ENCODE measurements around the gene UBE2E1. TPM values are rescaled to one million over a fixed set of nuclear protein-coding genes. Genes with fewer than 3 reads are reported as not detected.

The UBE2E1 gene
- total RNA-seq, 1 donor from 2014 or later, result 75.3 TPM

- no peak for ATAC-seq
- intact Hi-C loops (cut with DNase I), result no loop called here
- no peak for DNase-seq (ENCODE audit: missing footprints)
Measured at GRCh38 chr3:23791678-23792077, 14.1 kb upstream of the UBE2E1 start.

DNA sequence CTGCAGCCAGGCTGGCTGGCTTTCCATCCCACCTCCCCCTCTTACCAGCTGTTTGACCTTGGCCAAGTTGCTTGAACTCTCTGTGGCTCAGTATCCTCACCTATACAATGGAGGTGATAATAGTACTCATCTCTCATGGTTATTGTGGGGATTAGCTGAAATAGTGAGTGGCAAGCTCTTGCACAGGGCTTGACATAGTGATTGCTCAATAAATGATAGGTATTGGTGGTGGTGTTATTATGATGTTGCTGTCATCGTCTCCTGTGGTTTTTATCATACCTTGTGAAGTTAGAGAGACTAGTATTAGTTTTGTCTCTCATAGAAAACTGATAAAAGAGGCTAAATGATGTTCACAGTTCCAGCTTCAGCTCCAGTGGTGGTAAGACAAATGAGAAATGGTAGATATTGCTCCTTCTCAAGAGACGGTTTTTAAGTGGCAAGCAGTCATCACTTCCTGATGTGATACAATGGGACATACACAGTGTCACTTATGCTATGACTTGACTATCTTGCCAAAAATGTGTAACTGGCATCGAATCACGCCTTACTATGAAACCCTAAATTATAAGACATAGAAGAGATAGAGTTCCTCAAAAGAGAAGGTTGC lies 12.1 kb upstream of the UBE2E1 start:
- DNase-seq (ENCODE audit: missing footprints) (no peak), ATAC-seq (no peak)
- intact Hi-C loops (cut with DNase I), result no loop called here

- intact Hi-C loops (cut with DNase I), result no loop called here
- ATAC-seq, result no peak
Measured at GRCh38 chr3:23795096-23795495, 10.7 kb upstream of the UBE2E1 start.

DNA sequence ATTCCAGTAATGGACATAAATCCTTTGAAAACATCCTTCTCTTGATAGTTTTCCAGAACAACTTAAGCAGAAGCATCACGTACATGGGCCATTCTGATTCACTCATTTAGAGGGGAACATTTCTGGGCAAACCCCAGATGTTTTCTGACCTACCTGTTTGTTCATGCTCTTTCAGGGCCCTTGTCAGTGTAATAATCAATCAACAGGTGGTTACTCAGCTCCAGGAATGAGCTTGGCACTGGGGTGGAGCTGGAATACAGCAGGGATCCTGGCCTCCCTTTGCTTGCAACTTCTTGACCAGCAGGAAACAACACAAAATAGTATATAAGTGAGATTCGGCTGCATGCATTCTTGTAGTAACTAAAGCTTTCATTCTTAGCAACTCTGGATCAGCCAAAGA lies 9.2 kb upstream of the UBE2E1 start:
- DNase-seq (ENCODE audit: missing footprints) (no peak), ATAC-seq (no peak)
- intact Hi-C loops (cut with DNase I), result no loop called here

More at GRCh38 chr3:23795096-23795495, 10.7 kb upstream of the UBE2E1 start:
- no peak for DNase-seq (ENCODE audit: missing footprints)

DNA sequence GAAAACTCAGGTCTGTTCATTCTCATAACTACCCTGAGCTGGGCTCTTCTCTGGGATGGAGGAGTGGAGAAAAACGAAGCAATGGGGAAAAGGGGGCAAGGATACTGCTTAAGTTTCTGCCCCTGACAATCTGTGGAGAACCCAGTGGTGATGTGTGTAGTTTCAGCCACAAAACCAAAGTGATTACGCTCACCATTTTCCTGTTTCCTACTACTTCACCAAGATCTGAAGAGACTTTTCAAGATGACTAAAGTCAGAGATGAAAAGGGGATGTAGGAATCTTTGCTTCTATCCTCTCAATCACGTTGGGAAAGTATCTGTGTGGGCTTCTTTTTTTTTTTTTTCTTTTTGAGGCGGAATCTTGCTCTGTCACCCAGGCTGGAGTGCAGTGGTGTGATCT lies 8.3 kb upstream of the UBE2E1 start:
- DNase-seq (ENCODE audit: missing footprints) (no peak), ATAC-seq (no peak)
- intact Hi-C loops (cut with DNase I), result no loop called here

DNA sequence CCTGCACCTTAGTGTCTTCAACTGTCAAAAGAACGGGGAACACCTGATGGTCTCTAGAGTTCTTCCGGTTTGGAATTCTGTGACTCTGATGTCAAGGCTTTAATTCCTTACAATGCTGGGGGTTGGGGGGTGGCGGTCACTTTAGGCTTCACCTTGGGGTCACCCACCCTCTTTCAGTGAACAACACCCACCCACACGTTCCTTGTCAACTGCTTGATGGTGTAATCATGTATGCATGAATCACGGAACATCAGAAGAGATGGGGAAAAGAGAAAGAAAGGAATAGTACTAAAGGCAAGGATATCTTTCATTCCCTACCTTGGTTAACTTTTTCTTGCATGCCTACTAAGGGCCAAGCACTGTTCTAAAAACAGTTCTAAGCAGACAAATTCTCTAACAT lies 7.3 kb upstream of the UBE2E1 start:
- no peak for DNase-seq (ENCODE audit: missing footprints)
- intact Hi-C loops (cut with DNase I), result no loop called here
- no peak for ATAC-seq

DNA sequence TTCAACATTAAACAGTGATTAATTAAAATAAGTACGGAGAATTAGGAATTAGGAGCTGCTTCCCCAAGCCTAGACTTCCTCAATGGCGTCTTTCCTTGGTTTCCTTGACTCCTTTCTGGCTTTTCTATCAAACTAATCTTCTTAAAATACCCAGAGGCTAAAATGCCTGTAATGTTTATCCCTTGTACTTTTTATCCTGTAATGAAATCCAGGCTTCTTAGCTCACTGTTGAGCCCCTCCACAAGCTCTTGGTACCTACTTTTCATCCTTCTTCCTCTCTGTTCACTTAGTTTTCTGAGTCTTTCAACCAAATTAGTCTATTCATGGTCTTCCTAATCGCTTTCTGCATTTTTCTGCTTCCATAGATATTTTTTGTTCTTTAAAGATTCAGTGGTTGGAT lies 6.9 kb upstream of the UBE2E1 start:
- no peak for ATAC-seq

GRCh38 chr3:23800731-23801130 lies 5.0 kb upstream of the UBE2E1 start:
- intact Hi-C loops (cut with DNase I), result no loop called here
- ATAC-seq (peak; percentile 54), DNase-seq (ENCODE audit: missing footprints) (no peak)

More for the DNA sequence above, 6.9 kb upstream of the UBE2E1 start:
- intact Hi-C loops (cut with DNase I), result no loop called here
- no peak for DNase-seq (ENCODE audit: missing footprints)

DNA sequence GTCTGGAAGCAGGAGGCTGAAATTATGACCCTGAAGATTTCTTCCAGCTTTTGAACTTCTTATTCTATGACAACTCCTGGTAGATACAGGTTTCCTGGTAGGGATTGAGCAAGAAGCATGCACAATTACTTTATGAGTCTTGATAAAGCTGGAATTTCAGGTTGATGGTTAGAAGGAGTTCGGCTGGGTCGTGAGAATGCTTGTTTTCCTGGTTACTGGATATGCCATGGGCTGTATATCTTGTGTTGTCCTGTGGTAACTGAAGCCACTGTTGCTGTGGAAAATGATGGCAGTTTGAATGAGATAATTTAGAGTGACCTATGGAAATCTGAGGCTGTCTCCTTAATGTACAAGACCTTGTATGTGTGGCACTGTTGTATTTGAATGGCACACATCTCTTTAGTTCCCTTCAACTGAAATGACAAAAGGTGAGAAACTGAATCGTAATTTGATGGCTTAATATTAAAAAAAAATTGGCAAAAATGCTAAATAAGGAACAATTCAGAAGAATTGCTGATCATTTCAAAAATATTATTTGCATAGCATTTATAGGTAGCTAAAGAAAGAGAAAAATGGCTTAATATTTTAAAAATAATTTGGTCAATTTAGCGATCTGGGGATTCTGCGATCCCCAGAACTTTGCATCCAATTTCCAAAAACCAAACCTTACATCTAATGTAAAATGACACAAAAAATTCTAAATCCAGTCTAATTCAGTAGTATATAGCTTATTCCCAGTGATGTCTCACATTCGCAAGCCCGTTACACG lies 1.1 kb upstream of the UBE2E1 start:
- intact Hi-C loops (cut with DNase I), result loop anchor here (5.0 kb wide), 2 partner anchors 68 to 602 kb away; partner anchors contain the start of gene UBE2E2
- ATAC-seq (no peak), DNase-seq (ENCODE audit: missing footprints) (no peak)

DNA sequence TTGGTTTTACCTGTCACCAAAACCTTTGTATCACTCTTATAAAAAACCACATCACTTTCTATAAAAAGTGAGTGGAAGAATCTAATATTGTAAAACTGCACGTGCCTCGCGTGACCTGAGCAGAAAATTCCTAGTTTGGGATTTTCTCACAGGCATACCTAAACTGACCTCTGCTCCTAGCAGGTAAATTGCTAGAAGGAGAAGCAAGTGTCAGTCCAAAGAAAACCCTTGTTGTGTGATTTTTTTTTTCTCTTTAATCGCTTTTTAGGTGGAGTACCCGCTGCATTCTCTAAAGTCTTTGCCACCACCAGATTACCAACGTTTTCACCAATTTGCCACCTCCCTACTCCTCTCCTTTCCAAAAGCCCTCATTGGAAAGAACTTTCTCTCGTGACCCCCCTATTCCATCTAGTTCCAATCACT lies 534 bp upstream of the UBE2E1 start:
- intact Hi-C loops (cut with DNase I), result loop anchor here (5.0 kb wide), 2 partner anchors 67 to 603 kb away; partner anchors contain the start of gene UBE2E2
- ATAC-seq (no peak), DNase-seq (ENCODE audit: missing footprints) (no peak)

DNA sequence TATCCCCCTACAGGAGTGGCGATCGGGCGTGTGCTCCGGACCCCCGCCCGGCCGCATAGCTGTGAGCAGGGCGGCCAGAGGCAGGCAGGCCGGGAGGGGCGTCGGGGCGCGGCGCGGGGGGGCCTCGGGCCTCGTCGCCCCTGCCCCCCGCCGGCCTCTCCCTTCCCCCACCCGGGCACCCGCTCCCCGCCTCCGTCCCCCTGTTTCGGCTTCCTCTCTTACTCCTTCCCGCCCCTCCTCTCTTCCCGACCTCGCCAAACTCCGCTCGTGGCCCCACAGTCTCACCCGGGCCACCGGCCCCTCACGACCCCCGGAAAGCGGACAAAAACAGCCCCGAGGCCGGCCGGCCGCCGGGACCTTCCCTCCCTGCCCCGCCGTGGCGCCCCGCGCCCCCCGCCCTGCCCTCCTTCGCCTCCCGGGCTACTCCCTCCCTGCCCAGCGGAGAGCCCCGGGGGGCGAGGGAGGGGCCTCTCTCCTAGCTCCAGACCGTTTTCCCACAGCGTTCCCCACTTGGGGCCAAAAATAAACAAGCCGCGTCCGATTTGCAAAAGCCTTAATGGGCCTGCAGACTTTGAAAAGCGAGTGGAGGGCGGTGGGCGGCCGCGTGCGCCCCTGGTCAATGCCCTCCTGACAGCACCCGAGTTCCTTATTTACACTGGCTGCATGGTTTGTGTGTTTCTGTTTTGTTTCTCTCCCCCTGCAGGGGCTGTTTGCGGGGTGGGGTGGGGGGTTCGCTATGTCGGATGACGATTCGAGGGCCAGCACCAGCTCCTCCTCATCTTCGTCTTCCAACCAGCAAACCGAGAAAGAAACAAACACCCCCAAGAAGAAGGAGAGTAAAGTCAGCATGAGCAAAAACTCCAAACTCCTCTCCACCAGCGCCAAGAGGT lies 1.0 kb downstream of the UBE2E1 start:
- ATAC-seq (peak; percentile 42), DNase-seq (ENCODE audit: missing footprints) (peak; percentile 70)
- intact Hi-C loops (cut with DNase I), result loop anchor here (5.0 kb wide), 2 partner anchors 66 to 604 kb away; partner anchors contain the start of gene UBE2E2

- ATAC-seq, result peak; percentile 43
- intact Hi-C loops (cut with DNase I), result loop anchor here (5.0 kb wide), 2 partner anchors 65 to 605 kb away; partner anchors contain the start of gene UBE2E2
- no peak for DNase-seq (ENCODE audit: missing footprints)
Measured at GRCh38 chr3:23807424-23808015, 1.8 kb downstream of the UBE2E1 start.

- intact Hi-C loops (cut with DNase I), result loop anchor here (5.0 kb wide), 2 partner anchors 64 to 606 kb away; partner anchors contain the start of gene UBE2E2
- ATAC-seq (no peak), DNase-seq (ENCODE audit: missing footprints) (no peak)
Measured at GRCh38 chr3:23808525-23808924, 2.8 kb downstream of the UBE2E1 start.

DNA sequence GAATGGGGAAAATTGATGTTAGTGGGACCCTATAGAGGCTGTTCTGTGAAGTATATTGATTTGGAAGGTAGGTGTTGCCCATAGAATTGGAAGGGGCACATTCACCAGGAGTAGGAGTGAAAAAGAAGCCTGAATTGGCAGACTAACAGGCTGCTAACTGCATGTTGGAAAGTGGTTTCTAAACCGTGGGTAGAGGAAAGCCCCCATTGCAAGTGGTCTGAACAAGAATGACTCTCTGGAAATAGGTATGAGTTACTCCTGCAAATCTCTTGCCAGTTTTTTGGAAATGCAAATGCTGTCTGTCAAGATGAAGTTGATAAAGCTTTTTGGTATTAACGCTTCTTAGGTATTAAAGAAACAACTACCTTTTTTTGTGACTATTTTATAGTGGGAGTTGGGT lies 3.5 kb downstream of the UBE2E1 start:
- ATAC-seq, result no peak
- DNase-seq (ENCODE audit: missing footprints), result no peak
- intact Hi-C loops (cut with DNase I), result loop anchor here (5.0 kb wide), 2 partner anchors 63 to 607 kb away; partner anchors contain the start of gene UBE2E2

GRCh38 chr3:23809840-23810342 lies 4.1 kb downstream of the UBE2E1 start:
- intact Hi-C loops (cut with DNase I), result loop anchor here (5.0 kb wide), 2 partner anchors 62 to 608 kb away; partner anchors contain the start of gene UBE2E2
- no peak for ATAC-seq
- no peak for DNase-seq (ENCODE audit: missing footprints)

GRCh38 chr3:23810343-23811184 lies 4.8 kb downstream of the UBE2E1 start:
- DNase-seq (ENCODE audit: missing footprints) (peak; percentile 74), ATAC-seq (peak; percentile 32)
- intact Hi-C loops (cut with DNase I), result no loop called here

DNA sequence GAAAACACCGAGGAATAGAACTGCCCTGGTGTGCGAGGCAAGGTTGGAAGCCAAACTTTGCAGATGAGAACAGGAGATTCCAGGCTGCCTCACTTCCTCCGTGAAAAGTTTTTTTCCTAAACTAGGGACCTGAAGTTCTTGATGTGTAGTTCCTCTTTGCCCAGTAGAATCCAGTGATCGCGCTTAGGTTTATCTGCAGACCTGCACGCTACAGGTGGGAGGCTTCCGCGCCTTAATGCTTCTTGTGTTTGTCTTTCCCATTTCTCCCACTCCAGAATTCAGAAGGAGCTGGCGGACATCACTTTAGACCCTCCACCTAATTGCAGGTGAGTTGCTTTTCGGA lies 5.4 kb downstream of the UBE2E1 start:
- intact Hi-C loops (cut with DNase I), result no loop called here
- DNase-seq (ENCODE audit: missing footprints) (no peak), ATAC-seq (no peak)

DNA sequence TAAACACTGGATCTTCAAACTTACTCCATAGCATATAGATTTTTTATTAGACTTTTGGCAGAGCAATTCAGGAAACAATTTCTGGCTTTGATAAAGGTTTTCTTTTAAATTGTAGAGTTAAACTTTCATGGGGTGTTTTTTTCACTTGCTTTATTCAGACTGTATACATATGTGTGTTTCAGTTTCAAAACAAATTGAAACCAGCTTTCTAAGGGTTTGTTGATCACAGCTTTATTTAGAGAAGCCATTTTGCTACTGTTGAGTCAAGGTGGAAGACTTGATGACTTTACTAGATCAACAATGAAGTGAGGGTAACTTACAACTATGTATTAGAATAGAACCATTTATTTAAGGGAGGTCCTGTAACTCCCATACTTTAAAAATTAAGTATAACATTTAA lies 6.2 kb downstream of the UBE2E1 start:
- no peak for DNase-seq (ENCODE audit: missing footprints)
- ATAC-seq, result no peak
- intact Hi-C loops (cut with DNase I), result no loop called here

Measured in Right ventricle myocardium inferior (tissue), 1 donor.